Amniotic epithelial cell (primary cell): ENCODE results near the gene THG1L.

ENCODE experiments used
- DNase-seq: peaks from one replicate; pipeline ENCODE4 v3.0.0-alpha.2; 2010; ENCODE audit warnings: low read depth

THG1L gene

GRCh38 chr5:157758706-157759105, 27.5 kb downstream of the THG1L start:
- no peak for DNase-seq

- peak; percentile 67 for DNase-seq
Observed at GRCh38 chr5:157761690-157762621, 30.7 kb downstream of the THG1L start.

GRCh38 chr5:157764531-157764930, 33.3 kb downstream of the THG1L start:
- no peak for DNase-seq

- no peak for DNase-seq
Observed at GRCh38 chr5:157766442-157766841, 35.2 kb downstream of the THG1L start.

GRCh38 chr5:157766902-157767301, 35.7 kb downstream of the THG1L start:
- no peak for DNase-seq

GRCh38 chr5:157767689-157768088, 36.5 kb downstream of the THG1L start:
- DNase-seq = no peak

- DNase-seq = no peak
Observed at GRCh38 chr5:157770665-157771064, 39.4 kb downstream of the THG1L start.

- DNase-seq = no peak
Observed at GRCh38 chr5:157772127-157772526, 40.9 kb downstream of the THG1L start.

- peak; percentile 29 for DNase-seq
Observed at GRCh38 chr5:157778121-157778805, 47.0 kb downstream of the THG1L start.

- no peak for DNase-seq
Observed at GRCh38 chr5:157779221-157779620, 48.0 kb downstream of the THG1L start.

- no peak for DNase-seq
Observed at GRCh38 chr5:157785801-157786200, 54.6 kb downstream of the THG1L start.
